ENCODE data around the gene NTM. TPM values are rescaled to one million over a fixed set of nuclear protein-coding genes. Genes with fewer than 3 reads are reported as not detected.

Gene NTM
- 10 to 100 TPM in 1 of 2 donors, 1 to 10 TPM in 1; 7.9 to 27.0 TPM for total RNA-seq

GRCh38 chr11:131370090-131370751, at the start of gene NTM:
NTM (plus strand) TSS chr11:131370615.

Small RNAs within 50 kb of the gene (small RNA-seq; reads per million reads assigned to genes)
- 0 reads per million in 2 donors for gene RNU6ATAC12P
